K562 (cell line): ENCODE measurements around the gene FAM174C. TPM values are rescaled to one million over a fixed set of nuclear protein-coding genes. Genes with fewer than 3 reads are reported as not detected.

ENCODE experiments used
- ARHGAP35 ChIP-seq: fragments of 450-650 bp; IDR thresholded peaks from 2 replicates; pipeline ENCODE4 v1.6.1; 2018; ENCODE audit not compliant: partially characterized antibody
- CBX2 ChIP-seq: fragments of 200-600 bp; sonication (generic); IDR thresholded peaks from one replicate; pipeline ENCODE4 v1.6.1; 2012; ENCODE audit warnings: mild to moderate bottlenecking, low read length, inconsistent platforms; ENCODE audit not compliant: insufficient read depth, poor library complexity, severe bottlenecking
- COPS2 ChIP-seq: fragments of 450-650 bp; conservative IDR thresholded peaks from 2 replicates; pipeline ENCODE4 v1.6.1; 2016; ENCODE audit warnings: mild to moderate bottlenecking, moderate library complexity
- DDX20 ChIP-seq: fragments of 450-650 bp; IDR thresholded peaks from 2 replicates; pipeline ENCODE4 v1.6.1; 2016; ENCODE audit warnings: missing genetic modification characterization, low read depth, mild to moderate bottlenecking, missing compliant biosample characterization, moderate library complexity
- EP300 ChIP-seq: IDR thresholded peaks from 2 replicates; pipeline ENCODE4 v1.6.1; 2012; ENCODE audit warnings: low read length, improper control_type of control experiment
- GATAD2B ChIP-seq: fragments of 450-650 bp; IDR thresholded peaks from 2 replicates; pipeline ENCODE4 v1.6.1; 2017; ENCODE audit warnings: mild to moderate bottlenecking, borderline replicate concordance
- HNRNPUL1 ChIP-seq: fragments of 200-400 bp; formaldehyde crosslinking; IDR thresholded peaks from 2 replicates; pipeline ENCODE4 v1.6.1; 2017; ENCODE audit warnings: low read length
- MCM5 ChIP-seq: fragments of 450-650 bp; IDR thresholded peaks from 2 replicates; pipeline ENCODE4 v1.6.1; 2016; ENCODE audit warnings: low read depth
- MED1 ChIP-seq: sonication (generic); formaldehyde crosslinking; IDR thresholded peaks from 2 replicates; pipeline ENCODE4 v1.8.1; 2023; ENCODE audit warnings: missing genetic modification reagents, borderline replicate concordance
- PHF8 ChIP-seq: fragments of 200-600 bp; sonication (generic); IDR thresholded peaks from 2 replicates; pipeline ENCODE4 v1.6.1; 2012; ENCODE audit warnings: mixed run types, mild to moderate bottlenecking, inconsistent platforms, low read length, moderate library complexity, borderline replicate concordance
- PTRF ChIP-seq: fragments of 450-650 bp; IDR thresholded peaks from 2 replicates; pipeline ENCODE4 v1.6.1; 2016; ENCODE audit warnings: mild to moderate bottlenecking, missing genetic modification characterization, missing compliant biosample characterization
- ZFP30 ChIP-seq: fragments of 250-450 bp; sonication (Bioruptor Pico); IDR thresholded peaks from 2 replicates; pipeline ENCODE4 v1.8.0; 2022; ENCODE audit warnings: moderate library complexity, mild to moderate bottlenecking, inconsistent platforms, borderline replicate concordance
- ZNF507 ChIP-seq: conservative IDR thresholded peaks from 2 replicates; pipeline ENCODE4 v1.6.1; 2017; ENCODE audit warnings: missing genetic modification characterization, missing compliant biosample characterization
- ZNF717 ChIP-seq: fragments of 250-450 bp; sonication (Bioruptor Pico); IDR thresholded peaks from 2 replicates; pipeline ENCODE4 v1.5.0; 2021
- polyA plus RNA-seq, 8 experiments: library from polyadenylated mRNA; depleted of rRNA in 4 of 8; stranded (reverse) in 5 of 8; unstranded in 3 of 8; fragments of >200 nt; fragmentation: Nextera tagmentation in 2 of 8; fragmentation: Illumina TruSeq in 1 of 8; extraction: Ambion mirVana in 2 of 8; extraction: Trizol in 1 of 8; gene quantifications; 2 replicates each; pipeline versions ENCODE4 v1.2.1 to v1.2.3, GENCODE V29; 2011 to 2014; ENCODE audit warnings: inconsistent platforms in 1 of 8, missing spikeins in 1 of 8
- total RNA-seq, 7 experiments: library from RNA; depleted of rRNA in 6 of 7; stranded (reverse); fragments of >200 nt in 6 of 7; fragmentation: Illumina TruSeq in 2 of 7; extraction: Trizol in 2 of 7; gene quantifications; 2 replicates each; pipeline versions ENCODE4 v1.2.1 to v1.2.3, GENCODE V29; 2011 to 2021; ENCODE audit warnings: low replicate concordance in 1 of 7
- TF ChIP-seq, protein P1 (sequence below): sonication (generic); formaldehyde crosslinking; IDR thresholded peaks from 2 replicates; pipeline ENCODE4 v1.9.0; 2022; ENCODE audit warnings: mild to moderate bottlenecking, missing genetic modification reagents
- TF ChIP-seq, protein P2 (sequence below): sonication (generic); formaldehyde crosslinking; IDR thresholded peaks from 2 replicates; pipeline ENCODE4 v1.8.0; 2022; ENCODE audit warnings: missing genetic modification reagents, mild to moderate bottlenecking, moderate library complexity, borderline replicate concordance
- TF ChIP-seq, protein P3 (sequence below): fragments of 200-400 bp; formaldehyde crosslinking; IDR thresholded peaks from 2 replicates; pipeline ENCODE4 v1.6.1; 2017; ENCODE audit warnings: mild to moderate bottlenecking, low read depth, low read length, moderate library complexity
- TF ChIP-seq, protein P4 (sequence below): sonication (generic); formaldehyde crosslinking; IDR thresholded peaks from 2 replicates; pipeline ENCODE4 v1.8.1; 2023; ENCODE audit warnings: mild to moderate bottlenecking, missing genetic modification reagents
- TF ChIP-seq, protein P5 (sequence below): fragments of 250-450 bp; sonication (Bioruptor Pico); IDR thresholded peaks from 2 replicates; pipeline ENCODE4 v1.8.0; 2022; ENCODE audit warnings: moderate library complexity, mild to moderate bottlenecking, inconsistent platforms
- TF ChIP-seq, protein P6 (sequence below): fragments of 250-450 bp; sonication (Bioruptor Pico); IDR thresholded peaks from 2 replicates; pipeline ENCODE4 v1.4.0; 2020; ENCODE audit warnings: mild to moderate bottlenecking, moderate library complexity

Gene FAM174C
- total and polyA plus RNA-seq, 9 of the 15 experiments (the other 6 are each of a cell fraction or from before 2014, with no cell fraction given): 0.66 to 89.6 (median 20.3) TPM

DNA sequence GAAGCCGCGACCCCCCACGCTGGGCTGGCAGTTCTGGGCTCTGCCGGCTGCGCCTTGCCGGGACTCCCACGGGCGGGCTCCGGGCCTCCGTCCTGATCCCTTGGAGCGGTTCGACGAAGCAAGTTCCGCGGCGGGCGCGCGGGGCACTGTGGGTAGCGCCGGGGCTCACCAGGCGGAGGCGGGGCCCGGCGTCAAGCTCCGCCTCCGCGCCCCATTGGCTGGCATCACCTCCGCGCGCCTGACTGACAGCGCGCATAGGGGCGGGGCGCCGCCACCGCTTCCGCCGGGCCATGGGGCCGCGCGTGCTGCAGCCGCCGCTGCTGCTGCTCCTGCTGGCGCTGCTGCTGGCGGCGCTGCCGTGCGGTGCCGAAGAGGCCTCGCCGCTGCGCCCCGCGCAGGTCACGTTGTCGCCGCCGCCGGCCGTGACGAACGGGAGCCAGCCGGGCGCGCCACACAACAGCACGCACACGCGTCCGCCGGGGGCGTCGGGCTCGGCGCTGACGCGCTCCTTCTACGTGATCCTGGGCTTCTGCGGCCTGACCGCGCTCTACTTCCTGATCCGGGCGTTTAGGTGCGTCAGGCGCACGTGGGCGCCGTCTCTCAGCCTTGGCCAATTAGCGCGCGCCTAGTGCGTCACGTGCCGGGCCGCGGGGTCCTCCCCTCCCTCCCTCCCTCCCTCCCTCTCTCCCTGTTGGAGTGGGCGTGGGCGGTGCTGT, at the start of gene FAM174C (continued):
- TF ChIP-seq, protein P1, sequence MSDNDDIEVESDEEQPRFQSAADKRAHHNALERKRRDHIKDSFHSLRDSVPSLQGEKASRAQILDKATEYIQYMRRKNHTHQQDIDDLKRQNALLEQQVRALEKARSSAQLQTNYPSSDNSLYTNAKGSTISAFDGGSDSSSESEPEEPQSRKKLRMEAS (CRISPR knock-in tag): peak; percentile 97
- TF ChIP-seq DDX20: no peak
- no peak for TF ChIP-seq MCM5
- TF ChIP-seq, protein P2, sequence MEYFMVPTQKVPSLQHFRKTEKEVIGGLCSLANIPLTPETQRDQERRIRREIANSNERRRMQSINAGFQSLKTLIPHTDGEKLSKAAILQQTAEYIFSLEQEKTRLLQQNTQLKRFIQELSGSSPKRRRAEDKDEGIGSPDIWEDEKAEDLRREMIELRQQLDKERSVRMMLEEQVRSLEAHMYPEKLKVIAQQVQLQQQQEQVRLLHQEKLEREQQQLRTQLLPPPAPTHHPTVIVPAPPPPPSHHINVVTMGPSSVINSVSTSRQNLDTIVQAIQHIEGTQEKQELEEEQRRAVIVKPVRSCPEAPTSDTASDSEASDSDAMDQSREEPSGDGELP (CRISPR knock-in tag): no peak
- no peak for TF ChIP-seq CBX2
- TF ChIP-seq, protein P3, sequence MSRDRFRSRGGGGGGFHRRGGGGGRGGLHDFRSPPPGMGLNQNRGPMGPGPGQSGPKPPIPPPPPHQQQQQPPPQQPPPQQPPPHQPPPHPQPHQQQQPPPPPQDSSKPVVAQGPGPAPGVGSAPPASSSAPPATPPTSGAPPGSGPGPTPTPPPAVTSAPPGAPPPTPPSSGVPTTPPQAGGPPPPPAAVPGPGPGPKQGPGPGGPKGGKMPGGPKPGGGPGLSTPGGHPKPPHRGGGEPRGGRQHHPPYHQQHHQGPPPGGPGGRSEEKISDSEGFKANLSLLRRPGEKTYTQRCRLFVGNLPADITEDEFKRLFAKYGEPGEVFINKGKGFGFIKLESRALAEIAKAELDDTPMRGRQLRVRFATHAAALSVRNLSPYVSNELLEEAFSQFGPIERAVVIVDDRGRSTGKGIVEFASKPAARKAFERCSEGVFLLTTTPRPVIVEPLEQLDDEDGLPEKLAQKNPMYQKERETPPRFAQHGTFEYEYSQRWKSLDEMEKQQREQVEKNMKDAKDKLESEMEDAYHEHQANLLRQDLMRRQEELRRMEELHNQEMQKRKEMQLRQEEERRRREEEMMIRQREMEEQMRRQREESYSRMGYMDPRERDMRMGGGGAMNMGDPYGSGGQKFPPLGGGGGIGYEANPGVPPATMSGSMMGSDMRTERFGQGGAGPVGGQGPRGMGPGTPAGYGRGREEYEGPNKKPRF: no peak
- TF ChIP-seq MED1: no peak; the same call in 1 of the 2 replicates
- no peak for TF ChIP-seq HNRNPUL1
- TF ChIP-seq ZNF507: no peak
- TF ChIP-seq ARHGAP35: no peak
- TF ChIP-seq, protein P4, sequence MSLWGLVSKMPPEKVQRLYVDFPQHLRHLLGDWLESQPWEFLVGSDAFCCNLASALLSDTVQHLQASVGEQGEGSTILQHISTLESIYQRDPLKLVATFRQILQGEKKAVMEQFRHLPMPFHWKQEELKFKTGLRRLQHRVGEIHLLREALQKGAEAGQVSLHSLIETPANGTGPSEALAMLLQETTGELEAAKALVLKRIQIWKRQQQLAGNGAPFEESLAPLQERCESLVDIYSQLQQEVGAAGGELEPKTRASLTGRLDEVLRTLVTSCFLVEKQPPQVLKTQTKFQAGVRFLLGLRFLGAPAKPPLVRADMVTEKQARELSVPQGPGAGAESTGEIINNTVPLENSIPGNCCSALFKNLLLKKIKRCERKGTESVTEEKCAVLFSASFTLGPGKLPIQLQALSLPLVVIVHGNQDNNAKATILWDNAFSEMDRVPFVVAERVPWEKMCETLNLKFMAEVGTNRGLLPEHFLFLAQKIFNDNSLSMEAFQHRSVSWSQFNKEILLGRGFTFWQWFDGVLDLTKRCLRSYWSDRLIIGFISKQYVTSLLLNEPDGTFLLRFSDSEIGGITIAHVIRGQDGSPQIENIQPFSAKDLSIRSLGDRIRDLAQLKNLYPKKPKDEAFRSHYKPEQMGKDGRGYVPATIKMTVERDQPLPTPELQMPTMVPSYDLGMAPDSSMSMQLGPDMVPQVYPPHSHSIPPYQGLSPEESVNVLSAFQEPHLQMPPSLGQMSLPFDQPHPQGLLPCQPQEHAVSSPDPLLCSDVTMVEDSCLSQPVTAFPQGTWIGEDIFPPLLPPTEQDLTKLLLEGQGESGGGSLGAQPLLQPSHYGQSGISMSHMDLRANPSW: peak; percentile 85; the same call in 1 of the 2 replicates
- TF ChIP-seq, protein P5, sequence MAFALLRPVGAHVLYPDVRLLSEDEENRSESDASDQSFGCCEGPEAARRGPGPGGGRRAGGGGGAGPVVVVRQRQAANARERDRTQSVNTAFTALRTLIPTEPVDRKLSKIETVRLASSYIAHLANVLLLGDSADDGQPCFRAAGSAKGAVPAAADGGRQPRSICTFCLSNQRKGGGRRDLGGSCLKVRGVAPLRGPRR (CRISPR knock-in tag): no peak
- TF ChIP-seq, protein P6, sequence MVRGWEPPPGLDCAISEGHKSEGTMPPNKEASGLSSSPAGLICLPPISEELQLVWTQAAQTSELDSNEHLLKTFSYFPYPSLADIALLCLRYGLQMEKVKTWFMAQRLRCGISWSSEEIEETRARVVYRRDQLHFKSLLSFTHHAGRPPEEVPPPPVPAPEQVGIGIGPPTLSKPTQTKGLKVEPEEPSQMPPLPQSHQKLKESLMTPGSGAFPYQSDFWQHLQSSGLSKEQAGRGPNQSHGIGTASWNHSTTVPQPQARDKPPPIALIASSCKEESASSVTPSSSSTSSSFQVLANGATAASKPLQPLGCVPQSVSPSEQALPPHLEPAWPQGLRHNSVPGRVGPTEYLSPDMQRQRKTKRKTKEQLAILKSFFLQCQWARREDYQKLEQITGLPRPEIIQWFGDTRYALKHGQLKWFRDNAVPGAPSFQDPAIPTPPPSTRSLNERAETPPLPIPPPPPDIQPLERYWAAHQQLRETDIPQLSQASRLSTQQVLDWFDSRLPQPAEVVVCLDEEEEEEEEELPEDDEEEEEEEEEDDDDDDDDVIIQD (CRISPR knock-in tag): no peak
- no peak for TF ChIP-seq PTRF (tag)
- no peak for TF ChIP-seq ZFP30 (CRISPR knock-in tag)
- TF ChIP-seq EP300: no peak
- peak; percentile 94; the same call in 1 of the 2 replicates for TF ChIP-seq PHF8
- TF ChIP-seq ZNF717: no peak
- TF ChIP-seq COPS2: no peak
- peak; percentile 95 for TF ChIP-seq GATAD2B
